Kidney (tissue), 14 donors: ENCODE data around the gene EFCAB6. TPM values are rescaled to one million over a fixed set of nuclear protein-coding genes. Genes with fewer than 3 reads are reported as not detected.

ENCODE experiments used
- DNase-seq, 5 donors: peaks; one replicate each; pipeline ENCODE4 v3.0.0-alpha.2; 2013 to 2020
- FAIRE-seq: peaks from 2 replicates; lab custom pipeline; 2012; peaks lifted over from hg19 to GRCh38; lab: Jason Lieb, UNC
- H3K27ac ChIP-seq, 2 donors: one replicate each; pipeline ENCODE4 v1.7.0; 2013; ENCODE audit warnings: low read depth in 2 of 2, low read length in 2 of 2, inconsistent platforms in 1 of 2
- H3K27me3 ChIP-seq: one replicate; pipeline ENCODE4 v1.7.1; 2013; ENCODE audit warnings: low read length, inconsistent platforms; ENCODE audit not compliant: control insufficient read depth, insufficient read depth
- H3K36me3 ChIP-seq, 3 donors: one replicate each; pipeline versions ENCODE4 v1.7.0 to v1.7.1; 2013; ENCODE audit warnings: low read length in 3 of 3, control low read depth in 1 of 3, inconsistent platforms in 1 of 3; ENCODE audit not compliant: insufficient read depth in 3 of 3, control insufficient read depth in 2 of 3
- H3K4me1 ChIP-seq, 3 donors: one replicate each; pipeline versions ENCODE4 v1.7.0 to v1.7.1; 2013; ENCODE audit warnings: low read length in 3 of 3, inconsistent platforms in 1 of 3, low read depth in 1 of 3; ENCODE audit not compliant: control insufficient read depth in 2 of 3, insufficient read depth in 2 of 3
- H3K4me3 ChIP-seq, 3 donors: one replicate each; pipeline versions ENCODE4 v1.7.0 to v1.8.1; 2013; ENCODE audit warnings: low read length in 3 of 3, control low read depth in 1 of 3, inconsistent platforms in 1 of 3
- H3K9ac ChIP-seq, 3 donors: one replicate each; pipeline versions ENCODE4 v1.7.0 to v1.7.1; 2013; ENCODE audit warnings: low read length in 3 of 3, control low read depth in 1 of 3, inconsistent platforms in 1 of 3
- H3K9me3 ChIP-seq, 3 donors: one replicate each; pipeline versions ENCODE4 v1.7.0 to v1.7.1; 2013; ENCODE audit warnings: low read length in 3 of 3, control low read depth in 1 of 3, inconsistent platforms in 1 of 3; ENCODE audit not compliant: control insufficient read depth in 2 of 3, insufficient read depth in 1 of 3
- CTCF ChIP-seq: IDR thresholded peaks from 3 replicates; pipeline ENCODE4 v1.5.1; 2012; ENCODE audit warnings: mild to moderate bottlenecking, moderate library complexity, borderline replicate concordance; ENCODE audit not compliant: insufficient read depth; ENCODE audit errors: extremely low read depth
- intact Hi-C: fragments of 100-400 bp; cut with DNase I; formaldehyde crosslinking; loops from one replicate; pipeline ENCODE4 v1.11.1; 2022
- polyA plus RNA-seq: library from polyadenylated mRNA; stranded (reverse); fragments of 350-450 nt; fragmentation: Illumina TruSeq; extraction: RNeasy Lipid Tissue Mini Kit (QIAGEN cat#74804); gene quantifications from one replicate; pipeline ENCODE4 v1.2.3, GENCODE V29; 2014; ENCODE audit warnings: low read depth, low replicate concordance; ENCODE audit not compliant: insufficient read depth
- total RNA-seq: library from RNA; stranded (reverse); fragmentation: NEBNext Ultra II Directional; extraction: Animal tissue kit (Norgen Biotek cat#: 25700); gene quantifications from one replicate; pipeline ENCODE4 v1.2.1, GENCODE V29; 2021
- donor health status: control.
- donor health status: control.
- donor health status: control.
- donor health status: control.
- donor health status: control.
- donor health status: DM: yes; HTN: yes; CAD: no.
- donor health status: Normal renal cell carcinoma (clear cell type).

The EFCAB6 gene
- total and polyA plus RNA-seq, 2 donors from 2014 or later, result 1.5 to 11.8 TPM

- Histone ChIP-seq H3K27ac (no peak overlapping the region), H3K27me3 (no peaks in the 10 kb centered on the region), H3K4me1 (no peaks in the 10 kb centered on the region), H3K9ac (no peak overlapping the region), H3K9me3 (peaks cover 0 to 2% (median 0%) of the 10 kb centered on the region in 3 donors), H3K4me3 (no peak overlapping the region), H3K36me3 (no peaks in the 10 kb centered on the region)
- FAIRE-seq (no peak), DNase-seq (peak in 1 of 5 donors; percentile 25)
- intact Hi-C loops, result no loop called here
- no peak for TF ChIP-seq CTCF
These were observed 310.2 kb downstream of the EFCAB6 start for GRCh38 chr22:43501878-43502277.

- H3K9me3 ChIP-seq, result peaks cover 0 to 2% (median 0%) of the 10 kb centered on the region in 3 donors
- no peaks in the 10 kb centered on the region for H3K36me3 ChIP-seq
- no peak overlapping the region for H3K9ac ChIP-seq
- FAIRE-seq (no peak), DNase-seq (peak in 1 of 5 donors; percentile 38)
- no peak overlapping the region for H3K27ac ChIP-seq
- no peak for TF ChIP-seq CTCF
- H3K4me1 ChIP-seq, result no peaks in the 10 kb centered on the region
- H3K27me3 ChIP-seq, result no peaks in the 10 kb centered on the region
- intact Hi-C loops, result no loop called here
- H3K4me3 ChIP-seq, result no peak overlapping the region
These were observed 311.0 kb downstream of the EFCAB6 start for GRCh38 chr22:43500792-43501785.

- Histone ChIP-seq H3K27me3 (no peaks in the 10 kb centered on the region), H3K4me1 (no peaks in the 10 kb centered on the region), H3K9ac (no peak overlapping the region), H3K4me3 (no peak overlapping the region), H3K36me3 (no peaks in the 10 kb centered on the region), H3K27ac (no peak overlapping the region), H3K9me3 (no peaks in the 10 kb centered on the region)
- FAIRE-seq, result no peak
- no peak for DNase-seq
- intact Hi-C loops, result no loop called here
- TF ChIP-seq CTCF, result no peak
These were observed 313.2 kb downstream of the EFCAB6 start for GRCh38 chr22:43498856-43499253.
